ENCODE results near the gene SLIT3.

The SLIT3 gene

GRCh38 chr5:168843277-168844015 lies 457.5 kb downstream of the SLIT3 start:
- DNase-seq: no peak

GRCh38 chr5:168842571-168843205 lies 458.3 kb downstream of the SLIT3 start:
- DNase-seq: no peak

GRCh38 chr5:168837852-168838251 lies 463.1 kb downstream of the SLIT3 start:
- DNase-seq: no peak

- DNase-seq: no peak
Measured at GRCh38 chr5:168836603-168837231, 464.2 kb downstream of the SLIT3 start.

GRCh38 chr5:168833936-168834335 lies 467.0 kb downstream of the SLIT3 start:
- DNase-seq: no peak

GRCh38 chr5:168833383-168833782 lies 467.6 kb downstream of the SLIT3 start:
- no peak for DNase-seq

GRCh38 chr5:168832308-168832707 lies 468.6 kb downstream of the SLIT3 start:
- DNase-seq: no peak

GRCh38 chr5:168831383-168831782 lies 469.6 kb downstream of the SLIT3 start:
- DNase-seq: no peak

GRCh38 chr5:168830833-168831232 lies 470.1 kb downstream of the SLIT3 start:
- DNase-seq: no peak

GRCh38 chr5:168829922-168830417 lies 471.0 kb downstream of the SLIT3 start:
- no peak for DNase-seq

- DNase-seq: no peak
Measured at GRCh38 chr5:168829044-168829443, 471.9 kb downstream of the SLIT3 start.

GRCh38 chr5:168827636-168828035 lies 473.3 kb downstream of the SLIT3 start:
- no peak for DNase-seq

- no peak for DNase-seq
Measured at GRCh38 chr5:168826246-168826725, 474.7 kb downstream of the SLIT3 start.

GRCh38 chr5:168822745-168823281 lies 478.1 kb downstream of the SLIT3 start:
- DNase-seq: no peak

- DNase-seq: no peak
Measured at GRCh38 chr5:168822248-168822744, 478.6 kb downstream of the SLIT3 start.

GRCh38 chr5:168820874-168821273 lies 480.1 kb downstream of the SLIT3 start:
- no peak for DNase-seq

- no peak for DNase-seq
Measured at GRCh38 chr5:168819004-168819621, 481.8 kb downstream of the SLIT3 start.

GRCh38 chr5:168818558-168818957 lies 482.4 kb downstream of the SLIT3 start:
- no peak for DNase-seq

GRCh38 chr5:168817591-168817990 lies 483.3 kb downstream of the SLIT3 start:
- DNase-seq: no peak

- DNase-seq: no peak
Measured at GRCh38 chr5:168816661-168817060, 484.3 kb downstream of the SLIT3 start.

GRCh38 chr5:168813184-168813968 lies 487.6 kb downstream of the SLIT3 start:
- no peak for DNase-seq

GRCh38 chr5:168810641-168811040 lies 490.3 kb downstream of the SLIT3 start:
- no peak for DNase-seq

Data from stimulated activated naive CD4-positive, alpha-beta T cell treated with Interleukin-2 at 50 U/mL for 16 hours (primary cell).